HUES48 (cell line): ENCODE data around the gene GCNA.

Source experiments
- H3K27ac ChIP-seq: one replicate; pipeline ENCODE4 v1.7.0; 2013; ENCODE audit warnings: low read depth, low read length, inconsistent platforms
- H3K27me3 ChIP-seq: 2 replicates; pipeline ENCODE4 v1.6.1; 2013; ENCODE audit warnings: mild to moderate bottlenecking, low read length; ENCODE audit not compliant: control insufficient read depth, insufficient read depth
- H3K36me3 ChIP-seq: 2 replicates; pipeline ENCODE4 v1.6.1; 2013; ENCODE audit warnings: low read length; ENCODE audit not compliant: control insufficient read depth, insufficient read depth
- H3K4me1 ChIP-seq: 2 replicates; pipeline ENCODE4 v1.6.1; 2013; ENCODE audit warnings: mild to moderate bottlenecking, low read length; ENCODE audit not compliant: control insufficient read depth, insufficient read depth
- H3K4me3 ChIP-seq: 2 replicates; pipeline ENCODE4 v1.5.1; 2013; ENCODE audit warnings: mild to moderate bottlenecking, low read depth, low read length
- H3K9ac ChIP-seq: 2 replicates; pipeline ENCODE4 v1.6.1; 2013; ENCODE audit warnings: mild to moderate bottlenecking, low read depth, low read length, moderate library complexity
- H3K9me3 ChIP-seq: 2 replicates; pipeline ENCODE4 v1.6.1; 2013; ENCODE audit warnings: low read length; ENCODE audit not compliant: control insufficient read depth, insufficient read depth

Gene GCNA, protein sequence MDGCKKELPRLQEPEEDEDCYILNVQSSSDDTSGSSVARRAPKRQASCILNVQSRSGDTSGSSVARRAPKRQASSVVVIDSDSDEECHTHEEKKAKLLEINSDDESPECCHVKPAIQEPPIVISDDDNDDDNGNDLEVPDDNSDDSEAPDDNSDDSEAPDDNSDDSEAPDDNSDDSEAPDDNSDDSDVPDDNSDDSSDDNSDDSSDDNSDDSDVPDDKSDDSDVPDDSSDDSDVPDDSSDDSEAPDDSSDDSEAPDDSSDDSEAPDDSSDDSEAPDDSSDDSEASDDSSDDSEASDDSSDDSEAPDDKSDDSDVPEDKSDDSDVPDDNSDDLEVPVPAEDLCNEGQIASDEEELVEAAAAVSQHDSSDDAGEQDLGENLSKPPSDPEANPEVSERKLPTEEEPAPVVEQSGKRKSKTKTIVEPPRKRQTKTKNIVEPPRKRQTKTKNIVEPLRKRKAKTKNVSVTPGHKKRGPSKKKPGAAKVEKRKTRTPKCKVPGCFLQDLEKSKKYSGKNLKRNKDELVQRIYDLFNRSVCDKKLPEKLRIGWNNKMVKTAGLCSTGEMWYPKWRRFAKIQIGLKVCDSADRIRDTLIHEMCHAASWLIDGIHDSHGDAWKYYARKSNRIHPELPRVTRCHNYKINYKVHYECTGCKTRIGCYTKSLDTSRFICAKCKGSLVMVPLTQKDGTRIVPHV

DNA sequence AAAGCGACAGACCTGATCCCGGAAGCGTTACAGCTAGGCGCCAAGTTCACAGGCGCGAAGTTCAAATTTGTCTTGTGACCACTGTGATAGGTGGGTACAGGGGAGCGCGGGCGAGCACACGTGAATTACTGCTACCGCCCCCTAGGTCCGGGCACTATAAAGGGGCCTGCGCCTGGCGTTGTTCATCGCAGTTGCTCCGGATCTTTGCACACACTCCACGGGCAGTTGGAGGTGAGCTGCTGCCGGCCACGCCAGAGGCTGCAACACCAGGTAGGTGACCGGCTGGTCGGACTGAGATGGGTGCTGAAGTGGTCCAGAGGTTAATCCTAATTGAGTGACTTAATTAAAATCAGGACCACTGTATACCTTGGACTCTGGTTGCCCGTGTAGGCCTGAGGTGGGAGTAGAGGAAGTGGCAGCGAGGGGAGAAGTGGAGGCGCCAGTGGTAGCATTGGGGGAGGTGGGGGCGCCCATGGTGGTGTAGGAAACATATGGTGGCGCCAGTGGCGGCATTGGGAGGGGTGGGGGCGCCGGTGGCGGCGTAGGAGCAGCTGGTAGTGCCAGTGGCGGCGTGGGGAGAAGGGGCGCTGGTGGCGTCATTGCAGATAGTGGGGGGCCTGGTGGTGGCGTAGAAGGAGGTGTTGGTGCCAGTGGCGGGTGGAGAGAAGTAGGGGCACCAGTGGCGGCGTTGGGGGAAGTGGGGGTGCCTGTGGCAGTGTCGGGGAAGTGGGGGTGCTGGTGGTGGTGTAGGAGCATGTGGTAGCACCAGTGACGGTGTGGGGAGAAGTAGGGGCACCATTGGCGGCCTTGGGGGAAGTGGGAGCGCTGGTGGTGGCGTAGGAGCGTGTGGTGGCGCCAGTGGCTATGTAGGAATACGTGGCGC, at the start of gene GCNA:
GCNA (plus strand) TSS at position 185 of the 883 bp plus-strand sequence. CDS start 2,385 bp downstream, outside the sequence.
- Histone ChIP-seq H3K27me3 (no peaks in the 10 kb centered on the region), H3K36me3 (peaks cover 37% of the 10 kb centered on the region), H3K27ac (no peak within 1 kb of the TSS), H3K4me1 (no peaks in the 10 kb centered on the region), H3K9me3 (peaks cover 40% of the 10 kb centered on the region), H3K4me3 (no peak within 1 kb of the TSS), H3K9ac (no peak within 1 kb of the TSS)

DNA sequence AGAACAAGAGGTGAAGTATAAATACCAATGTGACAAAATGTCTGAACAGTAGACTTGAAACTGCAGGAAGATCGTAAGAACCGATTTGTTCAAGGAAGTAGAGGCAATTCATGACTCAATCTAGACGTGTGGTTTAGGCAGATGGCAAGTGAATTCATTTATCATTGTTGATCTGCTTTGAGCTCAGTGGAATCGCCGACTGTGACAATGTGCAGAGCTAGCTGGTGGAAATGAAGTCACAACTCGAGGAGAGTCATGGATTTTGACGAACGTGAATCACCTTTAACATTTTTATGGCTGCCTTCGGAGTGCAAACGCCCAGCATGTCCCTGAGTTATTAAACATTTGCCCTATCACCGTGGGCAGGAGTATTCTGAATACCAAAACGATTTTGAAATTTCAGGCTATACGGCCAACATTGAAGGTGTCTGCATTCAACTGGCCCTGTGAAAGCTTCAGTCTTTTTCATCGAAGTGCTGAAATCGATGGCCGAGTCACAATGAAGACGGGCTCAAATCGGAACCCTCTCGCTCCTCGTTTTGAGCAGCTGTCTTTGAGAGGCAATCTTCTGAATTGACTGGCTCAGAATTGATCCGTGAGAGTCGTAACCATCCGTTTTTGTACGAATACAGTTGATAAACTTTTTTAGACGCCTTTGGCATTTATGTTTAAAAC, 46.0 kb upstream of the GCNA start:
- no peaks in the 10 kb centered on the region for H3K27me3 ChIP-seq
- H3K9ac ChIP-seq, result 0 out of 2 replicates have a peak overlapping the region, but pooled peaks have one; percentile 27
- peak overlapping the region; percentile 84 for H3K27ac ChIP-seq
- peaks cover 9% of the 10 kb centered on the region for H3K4me1 ChIP-seq
- peaks cover 36% of the 10 kb centered on the region for H3K9me3 ChIP-seq
- H3K36me3 ChIP-seq, result 0 out of 2 replicates have a peak, but pooled peaks cover 7% of the 10 kb centered on the region
- H3K4me3 ChIP-seq, result peak overlapping the region; percentile 62

DNA sequence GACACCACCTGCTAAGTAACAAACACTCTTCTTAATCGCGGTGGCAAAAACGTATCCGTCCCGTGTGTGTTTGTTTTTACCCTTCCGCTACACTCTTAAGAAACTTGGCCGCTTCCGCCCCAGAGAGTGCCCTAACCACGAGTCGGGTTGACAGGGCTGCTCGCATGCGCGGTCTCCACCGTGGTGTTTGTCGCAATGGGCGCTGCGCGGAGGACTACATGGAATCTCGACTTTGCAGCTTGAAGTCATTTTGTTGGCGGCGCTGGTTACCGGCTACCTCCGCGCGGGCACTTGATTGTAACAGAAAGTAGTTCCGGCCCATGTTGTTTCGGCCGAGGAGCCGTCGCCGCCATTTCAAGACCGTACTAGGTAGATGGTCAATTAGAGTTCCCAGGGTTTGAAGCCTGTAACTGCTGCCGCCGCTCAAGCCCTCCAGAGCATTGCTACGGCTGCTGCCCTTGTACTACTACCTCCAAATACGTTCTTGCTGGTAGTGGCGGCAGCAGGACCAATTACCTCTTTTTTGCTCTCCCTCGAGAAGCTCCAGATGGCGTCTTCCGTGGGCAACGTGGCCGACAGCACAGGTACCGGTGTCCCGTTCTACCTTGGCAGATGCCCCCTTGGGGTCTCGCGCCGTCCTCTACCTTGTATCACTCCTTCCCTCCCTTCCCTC, 45.3 kb upstream of the GCNA start, which contains the start of gene OGT:
OGT (plus strand) TSS at position 352 of the 673 bp plus-strand sequence; CDS start at position 548, 196 bp downstream.
- Histone ChIP-seq H3K27ac (peak within 1 kb of the TSS; percentile 84), H3K27me3 (no peaks in the 10 kb centered on the region), H3K9me3 (peaks cover 34% of the 10 kb centered on the region), H3K4me1 (peaks cover 9% of the 10 kb centered on the region), H3K9ac (peak within 1 kb of the TSS; percentile 90), H3K4me3 (peak within 1 kb of the TSS; percentile 74), H3K36me3 (peaks cover 11% of the 10 kb centered on the region)

DNA sequence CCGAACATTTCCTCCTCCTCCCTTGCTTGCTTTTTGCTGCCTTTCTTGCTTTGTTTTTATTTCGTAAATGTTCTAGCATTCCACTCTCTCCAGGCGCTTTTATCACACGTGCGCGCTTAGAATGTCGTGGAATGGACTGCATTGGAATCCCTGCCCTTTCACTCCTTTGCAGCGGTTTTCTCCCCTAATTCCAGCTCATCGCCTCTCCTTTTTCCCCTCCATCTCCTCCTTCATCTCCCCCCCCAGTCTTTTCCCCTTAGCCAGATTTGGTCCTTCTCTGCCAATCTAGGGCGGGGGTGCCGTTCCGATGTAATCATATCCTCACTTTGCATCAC, 44.8 kb upstream of the GCNA start:
- Histone ChIP-seq H3K9me3 (peaks cover 36% of the 10 kb centered on the region), H3K27me3 (no peaks in the 10 kb centered on the region), H3K9ac (peak overlapping the region; percentile 90), H3K4me3 (peak overlapping the region; percentile 74), H3K27ac (peak overlapping the region; percentile 84), H3K36me3 (peaks cover 17% of the 10 kb centered on the region), H3K4me1 (peaks cover 9% of the 10 kb centered on the region)

DNA sequence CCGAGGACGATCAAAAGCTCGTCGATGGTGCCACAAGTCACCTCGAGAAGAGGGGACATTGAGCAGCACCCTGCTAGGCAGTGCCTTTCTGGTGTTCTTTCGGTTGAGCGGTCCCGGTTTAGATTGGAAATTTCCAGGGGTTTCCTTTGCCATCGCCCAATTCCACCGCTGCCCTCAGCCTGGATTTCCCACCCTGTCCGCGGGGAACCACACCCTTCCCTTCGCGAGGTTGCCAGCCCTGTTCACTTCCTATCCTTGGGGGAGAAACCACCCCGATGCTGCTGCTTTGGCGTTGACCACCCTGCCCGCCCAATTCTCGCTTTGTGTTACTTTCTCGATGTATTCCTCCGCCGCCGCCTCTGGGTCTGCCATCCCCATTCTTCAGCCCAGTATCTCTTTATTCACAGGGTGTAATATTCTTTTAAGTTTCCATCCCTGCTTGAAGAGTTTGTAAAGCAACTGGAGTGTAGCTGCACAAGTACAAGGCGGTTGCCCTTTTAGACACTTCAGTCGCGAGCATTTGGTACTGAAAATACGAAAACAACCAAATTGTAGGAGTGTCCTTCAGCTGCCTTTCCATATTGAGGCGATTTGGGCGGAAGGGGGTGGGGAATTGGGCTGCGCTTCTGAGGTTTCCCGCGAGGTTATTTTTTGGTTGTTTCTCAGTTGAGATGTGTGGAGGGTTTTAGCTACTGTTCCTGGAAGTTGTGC, 44.2 kb upstream of the GCNA start:
- Histone ChIP-seq H3K9me3 (peaks cover 36% of the 10 kb centered on the region), H3K4me3 (peak overlapping the region; percentile 74), H3K9ac (peak overlapping the region; percentile 90), H3K4me1 (peaks cover 9% of the 10 kb centered on the region), H3K27me3 (no peaks in the 10 kb centered on the region), H3K27ac (peak overlapping the region; percentile 84), H3K36me3 (peaks cover 22% of the 10 kb centered on the region)

DNA sequence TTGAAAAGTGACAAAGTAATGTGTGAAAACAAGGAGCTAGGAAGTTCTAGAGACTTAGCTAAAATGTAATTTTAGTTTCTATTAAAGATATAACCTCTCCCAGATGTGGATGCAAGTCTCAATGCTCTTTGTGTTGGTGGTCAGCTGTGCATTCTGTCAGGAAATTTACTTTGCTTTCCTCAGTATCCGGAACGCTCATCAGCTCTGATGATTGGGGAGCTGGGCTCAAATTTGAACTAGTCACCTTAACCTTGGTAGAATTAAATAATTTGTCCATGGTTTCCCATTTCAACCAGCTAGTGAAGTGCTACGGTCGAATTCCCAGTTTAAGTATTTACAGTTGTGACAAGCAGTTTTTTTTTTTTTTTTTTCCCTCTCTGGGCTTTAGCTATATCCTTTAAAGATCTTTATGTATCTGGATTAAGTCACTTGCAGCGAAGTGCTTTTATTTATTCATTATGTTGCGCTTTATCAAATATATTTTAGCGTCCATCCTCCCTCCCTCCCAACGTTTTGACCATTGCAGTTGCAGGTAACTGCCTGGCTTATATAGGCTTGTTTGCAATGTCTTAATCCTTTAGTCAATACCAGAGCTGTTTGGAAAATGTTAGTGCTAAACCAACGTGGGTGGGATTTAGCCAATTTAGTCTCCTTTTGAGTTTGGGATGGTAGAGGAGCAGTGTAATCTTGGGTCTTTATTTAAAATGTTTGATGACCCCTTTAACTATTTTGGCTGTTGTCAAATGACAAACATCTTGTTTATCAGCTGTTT, 43.3 kb upstream of the GCNA start:
- H3K27ac ChIP-seq, result no peak overlapping the region
- peaks cover 27% of the 10 kb centered on the region for H3K36me3 ChIP-seq
- H3K4me3 ChIP-seq, result peak overlapping the region; percentile 74
- no peaks in the 10 kb centered on the region for H3K27me3 ChIP-seq
- peaks cover 29% of the 10 kb centered on the region for H3K9me3 ChIP-seq
- peaks cover 9% of the 10 kb centered on the region for H3K4me1 ChIP-seq
- no peak overlapping the region; the same call in 1 of the 2 replicates for H3K9ac ChIP-seq

DNA sequence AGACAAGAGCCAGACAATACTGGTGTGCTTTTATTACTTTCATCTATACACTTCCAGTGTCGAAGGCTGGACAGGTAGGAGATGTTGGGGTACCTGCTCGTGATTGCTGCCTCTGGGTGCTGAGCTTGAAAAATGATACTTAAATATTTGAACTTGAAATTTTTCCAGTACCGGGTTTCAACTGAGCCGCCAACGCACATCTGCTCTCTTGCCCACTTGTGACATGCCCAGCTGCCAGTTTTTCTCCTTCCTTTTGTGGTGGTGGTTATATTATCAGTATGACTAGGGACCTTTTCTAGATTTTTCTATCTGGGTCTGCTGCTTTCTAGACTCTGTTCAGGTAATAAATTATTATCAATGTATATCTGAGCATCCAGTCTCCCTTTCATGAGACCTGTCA, 42.0 kb upstream of the GCNA start:
- Histone ChIP-seq H3K4me1 (peaks cover 14% of the 10 kb centered on the region), H3K9ac (no peak overlapping the region), H3K4me3 (peak overlapping the region; percentile 74), H3K27ac (no peak overlapping the region), H3K9me3 (peaks cover 25% of the 10 kb centered on the region), H3K36me3 (peaks cover 34% of the 10 kb centered on the region), H3K27me3 (no peaks in the 10 kb centered on the region)

DNA sequence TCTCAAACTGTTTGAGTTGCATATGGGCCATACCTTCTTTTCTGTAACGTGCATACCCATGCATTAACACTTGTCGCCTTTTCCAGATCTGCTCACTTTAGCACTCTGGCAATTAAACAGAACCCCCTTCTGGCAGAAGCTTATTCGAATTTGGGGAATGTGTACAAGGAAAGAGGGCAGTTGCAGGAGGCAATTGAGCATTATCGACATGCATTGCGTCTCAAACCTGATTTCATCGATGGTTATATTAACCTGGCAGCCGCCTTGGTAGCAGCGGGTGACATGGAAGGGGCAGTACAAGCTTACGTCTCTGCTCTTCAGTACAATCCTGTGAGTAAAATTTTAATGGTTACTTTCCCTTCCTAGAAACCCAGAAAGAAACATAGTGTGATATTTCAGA, 40.5 kb upstream of the GCNA start:
- Histone ChIP-seq H3K9ac (no peak overlapping the region), H3K4me3 (no peak overlapping the region), H3K36me3 (peaks cover 37% of the 10 kb centered on the region), H3K27me3 (no peaks in the 10 kb centered on the region), H3K27ac (no peak overlapping the region), H3K4me1 (peaks cover 9% of the 10 kb centered on the region; the same call in 1 of the 2 replicates), H3K9me3 (peaks cover 29% of the 10 kb centered on the region)

DNA sequence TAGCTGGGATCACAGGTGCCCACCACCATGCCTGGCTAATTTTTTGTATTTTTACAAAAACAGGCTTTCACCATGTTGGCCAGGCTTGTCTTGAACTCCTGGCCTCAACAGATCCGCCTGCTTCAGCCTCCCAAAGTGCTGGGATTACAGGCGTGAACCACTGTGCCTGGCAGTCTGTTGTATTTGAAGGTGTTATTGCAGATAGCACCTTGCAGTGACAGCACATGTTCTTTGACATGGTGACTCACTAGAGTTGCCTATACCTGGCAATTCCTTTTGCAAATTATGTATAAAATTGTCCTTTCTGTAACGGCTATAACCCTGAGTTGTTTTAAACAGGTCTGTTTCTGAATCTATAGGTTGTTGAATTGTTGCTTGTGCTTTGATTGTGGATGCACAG, 37.4 kb upstream of the GCNA start:
- H3K4me3 ChIP-seq, result no peak overlapping the region

More for the DNA sequence above, 37.4 kb upstream of the GCNA start:
- no peak overlapping the region for H3K27ac ChIP-seq
- H3K9me3 ChIP-seq, result peaks cover 40% of the 10 kb centered on the region
- peaks cover 60% of the 10 kb centered on the region for H3K36me3 ChIP-seq
- peaks cover 9% of the 10 kb centered on the region; the same call in 1 of the 2 replicates for H3K4me1 ChIP-seq
- H3K9ac ChIP-seq, result no peak overlapping the region
- H3K27me3 ChIP-seq, result no peaks in the 10 kb centered on the region
